GM12873 (cell line): ENCODE results near the gene IL17REL.

Source experiments
- CTCF ChIP-seq: IDR thresholded peaks from 2 replicates; pipeline ENCODE4 v1.5.1; 2012; ENCODE audit warnings: low read depth, mild to moderate bottlenecking, moderate library complexity, low read length, control low read depth; ENCODE audit not compliant: insufficient read depth; ENCODE audit errors: missing control alignments

IL17REL gene

DNA sequence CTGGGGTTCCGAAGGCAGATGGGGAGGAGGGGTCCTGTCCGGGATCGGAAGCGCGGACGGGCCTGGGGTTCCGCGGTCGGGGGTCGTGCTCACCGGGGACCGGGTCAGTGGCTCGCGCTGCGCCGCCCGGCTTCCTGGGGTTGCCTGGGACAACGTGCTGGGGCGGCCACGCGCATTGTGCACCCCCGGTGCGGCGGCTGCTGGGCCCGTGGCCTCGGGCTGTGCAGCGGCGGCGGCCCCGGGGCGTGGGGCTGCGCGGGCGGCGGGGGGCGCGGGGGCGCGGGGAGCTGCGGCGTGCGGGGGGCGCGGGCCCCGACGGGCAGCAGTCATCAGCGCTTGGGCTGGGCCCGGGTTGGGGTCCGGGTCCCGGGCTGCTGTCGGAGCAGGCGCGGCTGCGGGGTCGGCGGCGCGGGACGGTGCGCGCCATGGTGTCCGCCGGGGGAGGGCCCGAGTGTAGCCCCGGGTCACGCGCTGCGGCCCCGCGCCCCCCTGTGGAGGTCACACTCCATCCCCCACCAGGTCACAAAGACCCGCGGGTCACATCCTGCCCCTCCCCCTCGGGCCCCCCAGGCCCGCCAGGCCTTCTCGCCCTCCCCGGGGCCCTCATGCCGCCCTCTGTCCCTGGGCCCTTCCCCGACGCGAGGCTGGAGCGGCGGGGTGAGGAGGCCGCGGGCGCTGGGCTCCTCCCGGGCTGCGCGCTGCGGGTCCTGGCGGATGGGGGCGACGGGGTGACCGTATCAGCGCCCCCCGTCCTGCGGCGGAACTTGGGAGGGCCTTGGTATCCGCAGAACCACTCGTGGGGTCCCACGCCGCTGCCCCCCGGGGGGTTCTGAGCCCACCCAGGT is 45.7 kb upstream of the IL17REL start, which contains the start of gene TTLL8:
Gene TTLL8 (minus strand): TSS at position 238 of the 845 bp plus-strand sequence.
- no peak for TF ChIP-seq CTCF

GRCh38 chr22:50057278-50058060 is 44.9 kb upstream of the IL17REL start:
- TF ChIP-seq CTCF, result no peak

- no peak for TF ChIP-seq CTCF
Measured at GRCh38 chr22:50056214-50056972, 43.8 kb upstream of the IL17REL start.

DNA sequence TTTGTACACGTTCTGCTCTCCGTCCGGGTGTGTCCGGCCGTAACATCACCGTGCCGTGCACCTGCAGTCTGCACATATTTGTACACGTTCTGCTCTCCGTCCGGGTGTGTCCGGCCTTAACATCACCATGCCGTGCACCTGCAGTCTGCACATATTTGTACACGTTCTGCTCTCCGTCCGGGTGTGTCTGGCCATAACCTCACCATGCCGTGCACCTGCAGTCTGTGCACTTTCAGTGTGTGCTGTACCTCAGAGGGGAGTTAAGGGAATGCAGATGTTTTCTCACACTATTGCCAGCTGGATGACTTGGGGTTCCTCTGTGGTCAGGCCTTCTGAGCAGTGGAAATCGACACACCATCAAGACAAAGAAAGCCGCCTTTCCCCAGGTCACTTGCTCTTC is 41.3 kb upstream of the IL17REL start:
- TF ChIP-seq CTCF, result no peak

- no peak for TF ChIP-seq CTCF
Measured at GRCh38 chr22:50051930-50052329, 39.4 kb upstream of the IL17REL start.

DNA sequence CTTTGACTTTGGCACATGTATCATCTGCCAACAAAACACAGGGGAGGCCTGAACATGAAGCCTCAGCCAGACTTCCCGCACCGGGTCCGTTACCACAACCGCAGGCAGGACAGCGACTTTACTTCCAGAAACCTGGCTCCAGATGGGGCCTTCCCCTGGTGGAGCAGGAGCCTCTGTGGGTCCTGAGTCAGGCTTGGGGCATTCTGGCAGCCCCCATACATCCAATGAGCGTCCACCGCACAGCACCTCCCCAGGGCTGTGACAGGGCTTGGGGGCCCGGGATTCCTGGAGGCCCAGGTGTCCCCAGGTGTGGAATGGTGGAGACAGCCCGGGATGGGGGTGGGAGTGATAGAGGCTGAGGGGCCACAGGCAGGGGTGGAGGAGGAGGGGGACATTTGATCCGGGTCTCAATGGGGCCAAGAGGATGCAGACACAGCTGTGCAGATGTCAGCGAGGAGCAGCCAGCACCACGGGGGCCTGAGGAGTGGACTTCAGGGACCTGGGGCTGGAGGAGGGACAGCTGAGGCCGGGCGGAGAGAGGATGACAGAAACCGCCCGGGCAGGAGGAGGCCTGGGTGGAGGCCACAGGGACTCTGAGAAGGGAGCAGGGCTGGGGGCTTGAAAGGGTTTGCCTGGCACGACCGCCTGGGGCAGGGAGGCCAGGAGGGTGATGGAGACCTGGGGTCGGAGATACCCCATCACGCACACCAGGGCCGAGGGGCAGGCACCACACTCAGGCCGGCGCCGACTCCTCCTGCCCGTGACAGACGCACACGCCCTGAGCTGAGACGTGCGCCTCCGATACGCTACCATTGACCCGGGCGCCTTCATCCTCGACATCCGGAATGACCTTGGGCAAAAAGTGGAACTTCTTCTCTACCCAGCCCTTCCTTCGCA is 37.0 kb upstream of the IL17REL start:
- no peak for TF ChIP-seq CTCF
